Upper lobe of left lung (tissue), 4 donors: Measurements from ENCODE around the gene EMILIN3.

ENCODE experiments used
- EP300 ChIP-seq, 4 donors: sonication (generic); formaldehyde crosslinking; IDR thresholded peaks; one replicate each; pipeline ENCODE4 v1.5.1; 2017; ENCODE audit warnings: antibody characterized with exemption in 4 of 4, control low read depth in 2 of 4
- POLR2A ChIP-seq, 4 donors: fragments of 450-650 bp; IDR thresholded peaks; one replicate each; pipeline ENCODE4 v1.5.1; 2016 to 2017; ENCODE audit warnings: antibody characterized with exemption in 4 of 4, mild to moderate bottlenecking in 2 of 4
- POLR2AphosphoS5 ChIP-seq, 2 donors: sonication (generic); formaldehyde crosslinking; IDR thresholded peaks; one replicate each; pipeline ENCODE4 v1.5.1; 2017; ENCODE audit warnings: antibody characterized with exemption in 2 of 2

DNA sequence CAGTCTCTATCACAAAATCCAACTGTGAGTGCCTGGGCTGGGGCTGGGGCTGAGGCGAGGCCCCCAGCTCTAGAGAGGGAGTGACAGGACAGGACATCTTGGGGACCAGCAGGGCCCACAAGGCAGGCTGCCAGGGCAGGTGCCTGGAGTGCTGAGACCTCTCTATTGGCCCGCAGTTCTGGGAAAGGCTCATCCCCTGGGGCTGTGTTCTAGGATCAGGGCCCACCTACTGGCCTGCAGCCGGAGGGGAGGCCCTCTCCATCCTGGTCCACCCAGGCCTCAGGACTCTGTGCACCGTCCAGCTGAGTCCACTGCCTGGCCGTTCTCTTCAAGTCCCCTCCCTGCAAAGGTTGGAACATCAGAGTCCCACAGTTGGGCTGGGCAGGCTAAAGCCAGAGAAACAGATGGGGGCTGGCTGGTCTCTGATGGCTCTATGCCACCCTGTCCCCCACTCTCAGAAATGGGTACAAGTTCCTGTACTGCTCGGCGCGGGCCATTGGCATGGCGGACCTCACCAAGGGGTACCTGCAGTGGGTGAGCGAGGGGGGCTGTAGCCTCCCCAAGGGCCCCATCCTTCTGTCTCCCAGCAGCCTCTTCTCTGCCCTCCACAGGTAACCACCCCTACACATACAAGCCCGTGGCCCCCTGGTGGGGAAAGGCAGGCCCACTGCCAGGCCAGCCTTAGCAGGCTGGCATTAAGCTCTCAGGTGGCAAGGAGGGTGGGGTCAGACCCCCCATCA lies 9.0 kb downstream of the EMILIN3 start:
- TF ChIP-seq POLR2A (IDR thresholded peaks at IDR 0.05) (no peak), EP300 (IDR thresholded peaks at IDR 0.05) (no peak), POLR2AphosphoS5 (IDR thresholded peaks at IDR 0.05) (no peak)
